Thyroid gland (tissue), 4 donors: ENCODE results near the gene DBT. TPM values are rescaled to one million over a fixed set of nuclear protein-coding genes. Genes with fewer than 3 reads are reported as not detected.

Experiments used
- DNase-seq, 2 donors: peaks; one replicate each; pipeline ENCODE4 v3.0.0-alpha.2; 2019
- H3K27ac ChIP-seq, 3 donors: fragments of 200-600 bp; sonication (generic); 1 replicate in 2 of 3; 2 replicates in 1 of 3; pipeline ENCODE4 v1.5.1; 2016 to 2019; ENCODE audit warnings: mild to moderate bottlenecking in 1 of 3, moderate library complexity in 1 of 3
- H3K27me3 ChIP-seq: fragments of 200-600 bp; sonication (generic); one replicate; pipeline ENCODE4 v1.5.1; 2019
- H3K36me3 ChIP-seq, 2 donors: fragments of 200-600 bp; sonication (generic); one replicate each; pipeline ENCODE4 v1.5.1; 2016 to 2019
- H3K4me1 ChIP-seq, 2 donors: fragments of 200-600 bp; sonication (generic); one replicate each; pipeline ENCODE4 v1.5.1; 2017 to 2019
- H3K4me3 ChIP-seq, 3 donors: fragments of 200-600 bp; sonication (generic); replicated peaks in 1 of 3; 1 replicate in 2 of 3; 2 replicates in 1 of 3; pipeline ENCODE4 v1.5.1; 2016; ENCODE audit warnings: mild to moderate bottlenecking in 1 of 3
- H3K9me3 ChIP-seq: fragments of 200-600 bp; sonication (generic); one replicate; pipeline ENCODE4 v1.5.1; 2017
- CTCF ChIP-seq, 6 experiments: fragments of 200-600 bp in 3 of 6; fragments of 450-650 bp in 3 of 6; sonication (generic) in 3 of 6; IDR thresholded peaks; one replicate each; pipeline ENCODE4 v1.5.1; 2016 to 2019; ENCODE audit warnings: antibody characterized with exemption in 6 of 6, mild to moderate bottlenecking in 2 of 6, inconsistent platforms in 1 of 6, moderate library complexity in 1 of 6
- POLR2A ChIP-seq, 2 donors: fragments of 450-650 bp; IDR thresholded peaks; one replicate each; pipeline ENCODE4 v1.6.1; 2017; ENCODE audit warnings: antibody characterized with exemption in 2 of 2, mild to moderate bottlenecking in 2 of 2, moderate library complexity in 1 of 2
- WGBS, 2 donors: methylation state at CpG; one replicate each; pipeline ENCODE4 v1.1.5; 2017; 5-methylcytosine and 5-hydroxymethylcytosine counted together
- intact Hi-C: fragments of 100-400 bp; cut with DNase I; formaldehyde crosslinking; loops from one replicate; pipeline ENCODE4 v1.15.1; 2023
- total RNA-seq, 4 donors: library from RNA; depleted of rRNA; stranded (reverse); fragments of >200 nt; gene quantifications; one replicate each; pipeline ENCODE4 v1.2.3, GENCODE V29; 2016

The DBT gene
- total RNA-seq, 4 donors from 2014 or later, result 9.8 to 14.9 (median 12.1) TPM

- H3K4me3 ChIP-seq, result no peak overlapping the region
- TF ChIP-seq CTCF (IDR thresholded peaks at IDR 0.05), result no peak
- 72 to 73% methylated on average over 1 of the region's 1 CpG for WGBS, 2 donors
- H3K9me3 ChIP-seq, result no peaks in the 10 kb centered on the region
- peaks cover 36 to 45% of the 10 kb centered on the region in 2 donors for H3K36me3 ChIP-seq
- H3K27ac ChIP-seq, result no peak overlapping the region
- intact Hi-C loops, result loop anchor here (10.0 kb wide), 1 partner anchor 177 kb away; no protein-coding TSS in a partner anchor
- no peak for DNase-seq
- H3K27me3 ChIP-seq, result no peaks in the 10 kb centered on the region
- no peaks in the 10 kb centered on the region for H3K4me1 ChIP-seq
Measured at GRCh38 chr1:100277866-100278265, 28.2 kb upstream of the DBT start.

- DNase-seq, result no peak
- intact Hi-C loops, result loop anchor here (5.0 to 10.0 kb wide), 2 partner anchors 84 to 133 kb away; partner anchors contain the start of genes CDC14A, SASS6 and TRMT13
Measured at GRCh38 chr1:100268202-100268601, 18.6 kb upstream of the DBT start.

GRCh38 chr1:100267284-100267683 is 17.6 kb upstream of the DBT start:
- peak overlapping the region in 1 of 3 donors; percentile 71 for H3K27ac ChIP-seq
- H3K4me1 ChIP-seq, result peaks cover 0 to 16% of the 10 kb centered on the region in 2 donors
- no peak for DNase-seq
- TF ChIP-seq CTCF (IDR thresholded peaks at IDR 0.05), result no peak
- no peak for TF ChIP-seq POLR2A (IDR thresholded peaks at IDR 0.05)
- intact Hi-C loops, result loop anchor here (5.0 to 10.0 kb wide), 2 partner anchors 85 to 132 kb away; partner anchors contain the start of genes CDC14A, SASS6 and TRMT13
- H3K4me3 ChIP-seq, result no peak overlapping the region
- H3K27me3 ChIP-seq, result no peaks in the 10 kb centered on the region
- peaks cover 9 to 26% of the 10 kb centered on the region in 2 donors for H3K36me3 ChIP-seq
- no peaks in the 10 kb centered on the region for H3K9me3 ChIP-seq
- 79 to 82% methylated on average over 1 of the region's 1 CpG for WGBS, 2 donors

More at GRCh38 chr1:100268202-100268601, 18.6 kb upstream of the DBT start:
- H3K27ac ChIP-seq, result no peak overlapping the region
- H3K36me3 ChIP-seq, result peaks cover 10 to 27% of the 10 kb centered on the region in 2 donors
- TF ChIP-seq CTCF (IDR thresholded peaks at IDR 0.05) (no peak), POLR2A (IDR thresholded peaks at IDR 0.05) (no peak)
- H3K9me3 ChIP-seq, result no peaks in the 10 kb centered on the region
- WGBS, 2 donors, result 90 to 94% methylated on average over 4 of the region's 4 CpGs
- no peaks in the 10 kb centered on the region for H3K27me3 ChIP-seq
- H3K4me1 ChIP-seq, result peaks cover 0 to 16% of the 10 kb centered on the region in 2 donors
- no peak overlapping the region for H3K4me3 ChIP-seq

- no peak for TF ChIP-seq POLR2A (IDR thresholded peaks at IDR 0.05)
Measured at GRCh38 chr1:100266741-100267140, 17.1 kb upstream of the DBT start.

GRCh38 chr1:100265931-100266740 is 16.5 kb upstream of the DBT start, which contains the start of gene RTCA:
Gene RTCA, plus strand, starts transcription at chr1:100266216. Its CDS starts 160 bp downstream, at chr1:100266376.
- Histone ChIP-seq H3K27me3 (no peaks in the 10 kb centered on the region), H3K9me3 (no peaks in the 10 kb centered on the region), H3K4me1 (peaks cover 0 to 16% of the 10 kb centered on the region in 2 donors), H3K4me3 (peak within 1 kb of the TSS; percentile 46 to 95 (median 88)), H3K36me3 (peaks cover 9 to 20% of the 10 kb centered on the region in 2 donors), H3K27ac (peak within 1 kb of the TSS in 2 of 3 donors; percentile 71 to 83)
- peak; percentile 95 to 97 for DNase-seq
- WGBS, 2 donors, result 0 to 1% methylated on average over 6 to 47 of the region's 53 CpGs
- intact Hi-C loops, result loop anchor here (5.0 to 10.0 kb wide), 2 partner anchors 86 to 131 kb away; partner anchors contain the start of genes CDC14A, SASS6 and TRMT13
- no peak for TF ChIP-seq CTCF (IDR thresholded peaks at IDR 0.05)
- TF ChIP-seq POLR2A (IDR thresholded peaks at IDR 0.05), result peak in 1 of 2 donors; percentile 78

More at GRCh38 chr1:100266741-100267140, 17.1 kb upstream of the DBT start:
- no peak for DNase-seq
- H3K27me3 ChIP-seq, result no peaks in the 10 kb centered on the region
- peaks cover 9 to 23% of the 10 kb centered on the region in 2 donors for H3K36me3 ChIP-seq
- H3K4me3 ChIP-seq, result peak overlapping the region; percentile 46 to 95 (median 88)
- H3K9me3 ChIP-seq, result no peaks in the 10 kb centered on the region
- H3K27ac ChIP-seq, result peak overlapping the region in 2 of 3 donors; percentile 71 to 83
- intact Hi-C loops, result loop anchor here (5.0 to 10.0 kb wide), 2 partner anchors 86 to 132 kb away; partner anchors contain the start of genes CDC14A, SASS6 and TRMT13
- H3K4me1 ChIP-seq, result peaks cover 0 to 16% of the 10 kb centered on the region in 2 donors
- 1 to 3% methylated on average over 3 to 8 of the region's 8 CpGs for WGBS, 2 donors
